OCI-LY7 (cell line): Measurements from ENCODE around the gene PLAAT5.
"Not testable (repeated sequence)": the region's sequence is repeated elsewhere in the genome, so short reads cannot be mapped to it uniquely, and the experiment has no call there.

ENCODE experiments used
- EZH2phosphoT487 ChIP-seq: fragments of 200-600 bp; sonication (generic); IDR thresholded peaks from 2 replicates; pipeline ENCODE4 v1.6.1; 2018; ENCODE audit warnings: low read depth, borderline replicate concordance, mild to moderate bottlenecking, mixed run types, antibody characterized with exemption, low read length, moderate library complexity, mixed read lengths
- TF ChIP-seq, protein P1 (sequence below): fragments of 200-600 bp; sonication (generic); conservative IDR thresholded peaks from 2 replicates; pipeline ENCODE4 v1.5.1; 2014; ENCODE audit warnings: mild to moderate bottlenecking, antibody characterized with exemption, low read length, moderate library complexity, mixed read lengths

DNA sequence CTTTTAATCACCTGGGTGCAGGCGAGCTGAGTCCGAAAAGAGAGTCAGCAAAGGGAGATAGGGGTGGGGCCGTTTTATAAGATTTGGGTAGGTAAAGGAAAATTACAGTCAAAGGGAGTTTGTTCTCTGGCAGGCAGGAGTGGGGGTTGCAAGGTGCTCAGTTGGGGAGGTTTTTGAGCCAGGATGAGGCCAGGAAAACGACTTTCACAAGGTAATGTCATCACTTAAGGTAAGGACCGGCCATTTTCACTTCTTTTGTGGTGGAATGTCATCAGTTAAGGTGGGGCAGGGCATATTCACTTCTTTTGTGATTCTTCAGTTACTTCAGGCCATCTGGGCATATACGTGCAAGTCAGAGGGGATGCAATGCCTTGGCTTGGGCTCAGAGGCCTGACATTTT lies 38.4 kb upstream of the PLAAT5 start:
- TF ChIP-seq, protein P1, sequence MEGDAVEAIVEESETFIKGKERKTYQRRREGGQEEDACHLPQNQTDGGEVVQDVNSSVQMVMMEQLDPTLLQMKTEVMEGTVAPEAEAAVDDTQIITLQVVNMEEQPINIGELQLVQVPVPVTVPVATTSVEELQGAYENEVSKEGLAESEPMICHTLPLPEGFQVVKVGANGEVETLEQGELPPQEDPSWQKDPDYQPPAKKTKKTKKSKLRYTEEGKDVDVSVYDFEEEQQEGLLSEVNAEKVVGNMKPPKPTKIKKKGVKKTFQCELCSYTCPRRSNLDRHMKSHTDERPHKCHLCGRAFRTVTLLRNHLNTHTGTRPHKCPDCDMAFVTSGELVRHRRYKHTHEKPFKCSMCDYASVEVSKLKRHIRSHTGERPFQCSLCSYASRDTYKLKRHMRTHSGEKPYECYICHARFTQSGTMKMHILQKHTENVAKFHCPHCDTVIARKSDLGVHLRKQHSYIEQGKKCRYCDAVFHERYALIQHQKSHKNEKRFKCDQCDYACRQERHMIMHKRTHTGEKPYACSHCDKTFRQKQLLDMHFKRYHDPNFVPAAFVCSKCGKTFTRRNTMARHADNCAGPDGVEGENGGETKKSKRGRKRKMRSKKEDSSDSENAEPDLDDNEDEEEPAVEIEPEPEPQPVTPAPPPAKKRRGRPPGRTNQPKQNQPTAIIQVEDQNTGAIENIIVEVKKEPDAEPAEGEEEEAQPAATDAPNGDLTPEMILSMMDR = not testable (repeated sequence)
- not testable (repeated sequence) for TF ChIP-seq EZH2phosphoT487
